ENCODE data around the gene ADAMTSL3. TPM values are rescaled to one million over a fixed set of nuclear protein-coding genes. Genes with fewer than 3 reads are reported as not detected.

Gene ADAMTSL3
- total and polyA plus RNA-seq, 4 donors = 3.5 to 19.0 (median 8.0) TPM

GRCh38 chr15:83991163-83991562 lies 337.2 kb downstream of the ADAMTSL3 start:
- no peaks in the 10 kb centered on the region for H3K27me3 ChIP-seq (ENCODE audit: control insufficient read depth in 4 of 4, insufficient read depth in 4 of 4, low read length in 3 of 4)
- 91% methylated on average over 5 of the region's 5 CpGs for WGBS
- H3K27ac ChIP-seq (ENCODE audit: low read depth in 1 of 2, low read length in 2 of 2) = no peak overlapping the region
- H3K4me3 ChIP-seq (ENCODE audit: low read depth in 1 of 3, low read length in 3 of 3) = no peak overlapping the region
- no peak overlapping the region for H3K9ac ChIP-seq (ENCODE audit: low read depth in 1 of 2, low read length in 2 of 2)
- no peaks in the 10 kb centered on the region for H3K4me1 ChIP-seq (ENCODE audit: control insufficient read depth in 4 of 4, insufficient read depth in 4 of 4, low read length in 3 of 4)
- TF ChIP-seq YY1 (IDR thresholded peaks at IDR 0.05) = no peak
- no peak for TF ChIP-seq FOXA1 (IDR thresholded peaks at IDR 0.05)
- no peak for TF ChIP-seq CTCF (IDR thresholded peaks at IDR 0.05; ENCODE audit: low read depth, low read length, missing input control)
- no peak for TF ChIP-seq RAD21 (IDR thresholded peaks at IDR 0.05)
- TF ChIP-seq REST (IDR thresholded peaks at IDR 0.05) = no peak
- TF ChIP-seq HNF4A (conservative IDR thresholded peaks at IDR 0.05) = no peak
- TF ChIP-seq MAX (IDR thresholded peaks at IDR 0.05) = no peak
- TF ChIP-seq JUND (IDR thresholded peaks at IDR 0.05) = no peak
- no peak for TF ChIP-seq SP1 (IDR thresholded peaks at IDR 0.05)
- H3K36me3 ChIP-seq (ENCODE audit: control insufficient read depth in 4 of 4, insufficient read depth in 3 of 4, low read depth in 1 of 4, low read length in 3 of 4) = peaks cover 2 to 21% (median 6%) of the 10 kb centered on the region in 4 donors
- no peak for DNase-seq (ENCODE audit: low spot score)
- H3K9me3 ChIP-seq (ENCODE audit: control insufficient read depth in 4 of 4, low read length in 3 of 4) = no peaks in the 10 kb centered on the region

- no peaks in the 10 kb centered on the region for H3K9me3 ChIP-seq (ENCODE audit: control insufficient read depth in 4 of 4, low read length in 3 of 4)
- H3K9ac ChIP-seq (ENCODE audit: low read depth in 1 of 2, low read length in 2 of 2) = no peak overlapping the region
- TF ChIP-seq MAX (IDR thresholded peaks at IDR 0.05) (no peak), REST (IDR thresholded peaks at IDR 0.05) (no peak), SP1 (IDR thresholded peaks at IDR 0.05) (no peak), TAF1 (conservative IDR thresholded peaks at IDR 0.05) (no peak), FOXA1 (IDR thresholded peaks at IDR 0.05) (no peak), ZBTB33 (IDR thresholded peaks at IDR 0.05) (no peak), ATF3 (IDR thresholded peaks at IDR 0.05) (no peak)
- no peak overlapping the region for H3K27ac ChIP-seq (ENCODE audit: low read depth in 1 of 2, low read length in 2 of 2)
- no peak overlapping the region for H3K4me3 ChIP-seq (ENCODE audit: low read depth in 1 of 3, low read length in 3 of 3)
- DNase-seq (ENCODE audit: low spot score) = no peak
- H3K4me1 ChIP-seq (ENCODE audit: control insufficient read depth in 4 of 4, insufficient read depth in 4 of 4, low read length in 3 of 4) = no peaks in the 10 kb centered on the region
- H3K36me3 ChIP-seq (ENCODE audit: control insufficient read depth in 4 of 4, insufficient read depth in 3 of 4, low read depth in 1 of 4, low read length in 3 of 4) = peaks cover 2 to 21% (median 6%) of the 10 kb centered on the region in 4 donors
- WGBS = 92% methylated on average over 3 of the region's 3 CpGs
- no peaks in the 10 kb centered on the region for H3K27me3 ChIP-seq (ENCODE audit: control insufficient read depth in 4 of 4, insufficient read depth in 4 of 4, low read length in 3 of 4)
Observed at GRCh38 chr15:83992324-83993031, 338.6 kb downstream of the ADAMTSL3 start.
